LNCAP (cell line): ENCODE measurements around the gene CCR5.

ENCODE experiments used
- CTCF ChIP-seq: fragments of 450-650 bp; IDR thresholded peaks from 2 replicates; pipeline ENCODE4 v1.5.1; 2017; ENCODE audit warnings: mild to moderate bottlenecking

CCR5 gene

GRCh38 chr3:46338840-46339239 lies 31.9 kb upstream of the CCR5 start:
- no peak for TF ChIP-seq CTCF

GRCh38 chr3:46344476-46344875 lies 26.3 kb upstream of the CCR5 start:
- TF ChIP-seq CTCF: no peak

- TF ChIP-seq CTCF: no peak
These were observed 21.8 kb upstream of the CCR5 start for GRCh38 chr3:46348823-46349482.

- no peak for TF ChIP-seq CTCF
These were observed 21.1 kb upstream of the CCR5 start for GRCh38 chr3:46349484-46350261.

GRCh38 chr3:46350262-46350565 lies 20.5 kb upstream of the CCR5 start:
- TF ChIP-seq CTCF: no peak

- no peak for TF ChIP-seq CTCF
These were observed 19.1 kb upstream of the CCR5 start for GRCh38 chr3:46351646-46352045.

- no peak for TF ChIP-seq CTCF
These were observed 17.7 kb upstream of the CCR5 start for GRCh38 chr3:46353090-46353489.
